SK-N-SH treated with all-trans-retinoic acid at 6 μM for 48 hours (cell line): ENCODE measurements around the gene PROM1.

Experiments used
- ARNTL ChIP-seq: fragments of 450-650 bp; formaldehyde crosslinking; IDR thresholded peaks from 2 replicates; pipeline ENCODE4 v1.5.0; 2020; ENCODE audit warnings: low read depth, mild to moderate bottlenecking, moderate library complexity, borderline replicate concordance
- ISL1 ChIP-seq: fragments of 250-450 bp; sonication (Bioruptor Pico); IDR thresholded peaks from 2 replicates; pipeline ENCODE4 v2.1.2; 2022; ENCODE audit warnings: mild to moderate bottlenecking, moderate library complexity
- TCF4 ChIP-seq: fragments of 250-450 bp; sonication (Bioruptor Pico); IDR thresholded peaks from 2 replicates; pipeline ENCODE4 v1.8.0; 2021; ENCODE audit warnings: mild to moderate bottlenecking, moderate library complexity, borderline replicate concordance
- ZNF565 ChIP-seq: fragments of 450-650 bp; formaldehyde crosslinking; conservative IDR thresholded peaks from 2 replicates; pipeline ENCODE4 v1.5.0; 2020; ENCODE audit warnings: low read depth, mild to moderate bottlenecking, moderate library complexity

- TF ChIP-seq ZNF565 (CRISPR knock-in tag) (no peak), ISL1 (no peak), ARNTL (CRISPR knock-in tag) (no peak), TCF4 (CRISPR knock-in tag) (no peak)
Observed at GRCh38 chr4:16051132-16051531, 32.7 kb downstream of the PROM1 start.
